ENCODE data around the gene MAP7D2. TPM values are rescaled to one million over a fixed set of nuclear protein-coding genes. Genes with fewer than 3 reads are reported as not detected.

The MAP7D2 gene
- total and polyA plus RNA-seq, 2 of the 13 experiments (the other 11 are each of a cell fraction or from before 2014, with no cell fraction given): 9.6 to 10.5 TPM

DNA sequence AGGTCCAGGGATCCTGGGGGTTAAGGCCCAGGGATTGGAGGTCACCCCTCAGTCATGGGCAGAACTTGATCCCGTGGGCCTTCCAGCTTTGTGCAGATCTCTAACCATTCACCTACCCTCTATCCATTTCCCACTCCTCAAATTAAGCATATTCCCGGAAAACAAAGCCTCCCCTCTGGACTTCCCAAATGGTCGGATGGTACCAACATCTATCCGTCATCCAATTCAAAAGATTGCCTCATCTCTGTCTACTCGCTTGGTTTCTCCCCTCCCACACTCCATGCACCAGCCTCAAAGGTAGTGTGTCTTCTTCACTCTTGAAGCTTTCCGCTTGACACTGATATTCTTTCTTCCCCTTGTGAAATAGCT is 125.4 kb downstream of the MAP7D2 start (continued):
- TF ChIP-seq, protein P1, sequence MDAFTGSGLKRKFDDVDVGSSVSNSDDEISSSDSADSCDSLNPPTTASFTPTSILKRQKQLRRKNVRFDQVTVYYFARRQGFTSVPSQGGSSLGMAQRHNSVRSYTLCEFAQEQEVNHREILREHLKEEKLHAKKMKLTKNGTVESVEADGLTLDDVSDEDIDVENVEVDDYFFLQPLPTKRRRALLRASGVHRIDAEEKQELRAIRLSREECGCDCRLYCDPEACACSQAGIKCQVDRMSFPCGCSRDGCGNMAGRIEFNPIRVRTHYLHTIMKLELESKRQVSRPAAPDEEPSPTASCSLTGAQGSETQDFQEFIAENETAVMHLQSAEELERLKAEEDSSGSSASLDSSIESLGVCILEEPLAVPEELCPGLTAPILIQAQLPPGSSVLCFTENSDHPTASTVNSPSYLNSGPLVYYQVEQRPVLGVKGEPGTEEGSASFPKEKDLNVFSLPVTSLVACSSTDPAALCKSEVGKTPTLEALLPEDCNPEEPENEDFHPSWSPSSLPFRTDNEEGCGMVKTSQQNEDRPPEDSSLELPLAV (CRISPR knock-in tag; conservative IDR thresholded peaks at IDR 0.05; ENCODE audit: low read depth): no peak
- no peak for TF ChIP-seq ZNF317 (CRISPR knock-in tag; IDR thresholded peaks at IDR 0.05)
- TF ChIP-seq TAF1 (CRISPR knock-in tag; IDR thresholded peaks at IDR 0.05): no peak
- TF ChIP-seq SMARCE1 (IDR thresholded peaks at IDR 0.05; ENCODE audit: borderline replicate concordance): no peak
- TF ChIP-seq KLF9 (CRISPR knock-in tag; IDR thresholded peaks at IDR 0.05; ENCODE audit: low read depth): no peak
- TF ChIP-seq NFIB (CRISPR knock-in tag; IDR thresholded peaks at IDR 0.05; ENCODE audit: borderline replicate concordance): no peak
- TF ChIP-seq, protein P2, sequence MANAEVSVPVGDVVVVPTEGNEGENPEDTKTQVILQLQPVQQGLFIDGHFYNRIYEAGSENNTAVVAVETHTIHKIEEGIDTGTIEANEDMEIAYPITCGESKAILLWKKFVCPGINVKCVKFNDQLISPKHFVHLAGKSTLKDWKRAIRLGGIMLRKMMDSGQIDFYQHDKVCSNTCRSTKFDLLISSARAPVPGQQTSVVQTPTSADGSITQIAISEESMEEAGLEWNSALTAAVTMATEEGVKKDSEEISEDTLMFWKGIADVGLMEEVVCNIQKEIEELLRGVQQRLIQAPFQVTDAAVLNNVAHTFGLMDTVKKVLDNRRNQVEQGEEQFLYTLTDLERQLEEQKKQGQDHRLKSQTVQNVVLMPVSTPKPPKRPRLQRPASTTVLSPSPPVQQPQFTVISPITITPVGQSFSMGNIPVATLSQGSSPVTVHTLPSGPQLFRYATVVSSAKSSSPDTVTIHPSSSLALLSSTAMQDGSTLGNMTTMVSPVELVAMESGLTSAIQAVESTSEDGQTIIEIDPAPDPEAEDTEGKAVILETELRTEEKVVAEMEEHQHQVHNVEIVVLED (CRISPR knock-in tag; IDR thresholded peaks at IDR 0.05; ENCODE audit: borderline replicate concordance): no peak
- no peak for TF ChIP-seq BCL6 (CRISPR knock-in tag; IDR thresholded peaks at IDR 0.05)
- 0 out of 4 replicates have a peak, but pooled peaks of 1 of the 2 experiments have one; percentile 24 for TF ChIP-seq POLR2A (IDR thresholded peaks at IDR 0.05; ENCODE audit: insufficient read depth in 1 of 2, low read depth in 2 of 2, low read length in 2 of 2)

DNA sequence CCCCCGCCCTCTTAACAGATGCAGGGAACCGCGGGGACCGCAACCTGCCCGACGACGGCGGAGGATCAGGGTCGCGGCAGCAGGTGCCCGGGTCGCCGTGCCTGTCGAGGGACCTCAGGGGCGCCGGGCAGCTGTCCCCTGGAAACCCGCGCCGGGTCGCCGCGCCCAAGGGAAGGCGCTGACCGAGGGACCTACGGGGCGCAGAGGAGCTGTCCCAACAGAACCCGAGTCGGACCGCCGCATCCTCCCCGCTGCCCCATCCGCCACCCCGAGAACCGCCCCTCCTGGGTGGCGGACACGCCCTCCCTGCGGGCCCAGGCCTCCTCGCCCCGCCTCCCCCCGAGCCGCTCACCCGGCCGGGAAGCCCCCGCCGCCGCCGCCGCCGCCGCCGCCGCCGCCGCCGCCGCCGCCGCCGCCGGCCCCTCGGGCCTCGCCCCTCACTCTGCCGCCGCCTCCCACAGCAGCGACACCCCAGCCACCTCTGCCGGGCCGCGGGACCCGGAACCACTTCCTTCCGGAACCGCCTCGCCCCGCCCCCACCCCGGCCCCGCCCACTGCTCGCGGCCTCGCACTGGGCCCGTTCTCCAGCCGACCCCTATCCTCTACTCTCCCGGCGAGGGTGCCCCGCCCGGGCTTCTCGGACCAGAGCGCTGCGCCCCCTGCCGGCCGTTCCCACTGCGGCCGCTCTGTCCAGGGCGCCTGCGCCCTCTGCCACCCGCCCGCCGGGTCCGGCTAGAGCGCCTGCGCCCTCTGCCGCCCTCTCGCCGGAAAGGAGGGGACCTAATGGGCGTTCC is 126.0 kb downstream of the MAP7D2 start, which contains the start of gene BCLAF3:
Gene BCLAF3, minus strand, starts transcription at position 506 of the 794 bp plus-strand sequence. CDS start 20,797 bp downstream, outside the sequence.
- ChIA-PET CTCF (ENCODE audit: low intra/inter-chr PET ratio, low total read pairs) (interaction anchor here (0.7 to 2.0 kb wide), 3 partner anchors 32 to 86 kb away, joined by 3 to 6 read pairs (median 4); no protein-coding TSS in a partner anchor), POLR2A (no interaction called here)
- no CpG with 5 or more reads among the region's 103 CpGs for WGBS (ENCODE audit: low lambda C conversion rate)
- Histone ChIP-seq H3K4me2 (ENCODE audit: low read depth, low read length) (peak within 1 kb of the TSS; percentile 78), H3K4me3 (replicated peaks in 1 of 3; ENCODE audit: insufficient read depth in 1 of 3, low read depth in 2 of 3, low read length in 3 of 3) (peak within 1 kb of the TSS; percentile 55 to 77 (median 75)), H3K27ac (ENCODE audit: extremely low read length, insufficient read depth, low read length) (peak within 1 kb of the TSS; percentile 33), H3K27me3 (ENCODE audit: control insufficient read depth in 1 of 2, insufficient read depth in 2 of 2, low read length in 2 of 2) (no peaks in the 10 kb centered on the region), H4K20me1 (ENCODE audit: insufficient read depth, low read length) (no peaks in the 10 kb centered on the region), H3K36me3 (replicated peaks in 1 of 2; ENCODE audit: control insufficient read depth in 1 of 2, insufficient read depth in 2 of 2, low read length in 2 of 2) (no peaks in the 10 kb centered on the region), H3K79me2 (ENCODE audit: insufficient read depth, low read length) (no peaks in the 10 kb centered on the region), H3K9me3 (ENCODE audit: low read length) (no peaks in the 10 kb centered on the region), H3K9ac (ENCODE audit: insufficient read depth, low read depth, low read length) (peak within 1 kb of the TSS; percentile 63; the same call in 1 of the 2 replicates), H3K4me1 (ENCODE audit: insufficient read depth, low read length) (peaks cover 13% of the 10 kb centered on the region; the same call in 1 of the 2 replicates), H2AFZ (ENCODE audit: low read length) (peak within 1 kb of the TSS; percentile 91)
- ATAC-seq (peak; percentile 93), DNase-seq (ENCODE audit: low spot score) (peak; percentile 79), FAIRE-seq (no peak)
- intact Hi-C loops (cut with micrococcal nuclease; ENCODE audit: unreplicated experiment) (loop anchor here (1.0 to 5.0 kb wide), 2 partner anchors 77 to 85 kb away; no protein-coding TSS in a partner anchor), in situ Hi-C loops (cut with HindIII; ENCODE audit: extremely low pct_ligation_motif_present, low pct_unique_long_range_greater_than_20kb) (loop anchor here (10.0 kb wide), 1 partner anchor 86 kb away; no protein-coding TSS in a partner anchor)
- BruUV-seq (replicated peaks): no TSS peak
- no peak for TF ChIP-seq TEAD3 (CRISPR knock-in tag; optimal IDR thresholded peaks at IDR 0.05; ENCODE audit: borderline replicate concordance)
- no peak for TF ChIP-seq DNMT1 (CRISPR knock-in tag; IDR thresholded peaks at IDR 0.05)
- TF ChIP-seq SP1 (IDR thresholded peaks at IDR 0.05): no peak
- 0 out of 2 replicates have a peak, but pooled peaks have one; percentile 28 for TF ChIP-seq SP1 (CRISPR knock-in tag; IDR thresholded peaks at IDR 0.05)
- no peak for TF ChIP-seq ZNF775 (CRISPR knock-in tag; IDR thresholded peaks at IDR 0.05; ENCODE audit: borderline replicate concordance)
- no peak for TF ChIP-seq ZNF556 (CRISPR knock-in tag; IDR thresholded peaks at IDR 0.05; ENCODE audit: borderline replicate concordance)
- TF ChIP-seq HES4 (CRISPR knock-in tag; IDR thresholded peaks at IDR 0.05; ENCODE audit: borderline replicate concordance): no peak
- TF ChIP-seq KMT2A (CRISPR knock-in tag; IDR thresholded peaks at IDR 0.05): no peak
- no peak for TF ChIP-seq MEIS1 (CRISPR knock-in tag; IDR thresholded peaks at IDR 0.05; ENCODE audit: borderline replicate concordance)
- TF ChIP-seq ZNF432 (CRISPR knock-in tag; IDR thresholded peaks at IDR 0.05; ENCODE audit: borderline replicate concordance): no peak
- no peak for TF ChIP-seq ZBTB38 (CRISPR knock-in tag; IDR thresholded peaks at IDR 0.05)

Data from HepG2 (cell line).